Testis (tissue), 2 donors: ENCODE results near the gene BCAR3.

ENCODE experiments used
- POLR2A ChIP-seq: fragments of 450-650 bp; IDR thresholded peaks from one replicate; pipeline ENCODE4 v1.6.1; 2017; ENCODE audit warnings: antibody characterized with exemption, mild to moderate bottlenecking, moderate library complexity
- TF ChIP-seq, protein P1 (sequence below), 3 experiments: fragments of 450-650 bp in 2 of 3; fragments of 200-600 bp in 1 of 3; sonication (generic) in 1 of 3; IDR thresholded peaks; one replicate each; pipeline ENCODE4 v1.5.1; 2016 to 2019; ENCODE audit warnings: antibody characterized with exemption in 3 of 3, mild to moderate bottlenecking in 2 of 3, moderate library complexity in 1 of 3

DNA sequence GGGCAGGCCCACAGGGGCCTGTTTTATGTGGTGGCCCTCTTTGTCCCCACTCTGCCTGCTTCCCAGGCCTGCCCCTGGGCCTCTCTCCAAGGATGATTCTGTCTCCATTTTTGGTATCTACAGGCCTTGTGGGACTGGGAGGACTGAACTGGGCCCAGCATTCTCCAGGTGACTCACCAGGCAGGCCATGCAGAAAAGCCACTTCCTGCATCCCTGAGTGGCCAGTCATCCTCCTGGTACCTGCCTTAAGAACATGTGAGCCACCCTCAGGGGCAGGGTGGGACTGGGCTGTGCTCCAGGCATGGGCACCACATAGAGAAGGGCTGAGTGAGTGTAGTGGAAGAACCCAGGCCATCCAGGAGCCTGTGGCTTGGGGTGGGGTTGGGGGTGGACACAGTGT, 20.0 kb upstream of the BCAR3 start:
- TF ChIP-seq POLR2A = no peak
- TF ChIP-seq, protein P1, sequence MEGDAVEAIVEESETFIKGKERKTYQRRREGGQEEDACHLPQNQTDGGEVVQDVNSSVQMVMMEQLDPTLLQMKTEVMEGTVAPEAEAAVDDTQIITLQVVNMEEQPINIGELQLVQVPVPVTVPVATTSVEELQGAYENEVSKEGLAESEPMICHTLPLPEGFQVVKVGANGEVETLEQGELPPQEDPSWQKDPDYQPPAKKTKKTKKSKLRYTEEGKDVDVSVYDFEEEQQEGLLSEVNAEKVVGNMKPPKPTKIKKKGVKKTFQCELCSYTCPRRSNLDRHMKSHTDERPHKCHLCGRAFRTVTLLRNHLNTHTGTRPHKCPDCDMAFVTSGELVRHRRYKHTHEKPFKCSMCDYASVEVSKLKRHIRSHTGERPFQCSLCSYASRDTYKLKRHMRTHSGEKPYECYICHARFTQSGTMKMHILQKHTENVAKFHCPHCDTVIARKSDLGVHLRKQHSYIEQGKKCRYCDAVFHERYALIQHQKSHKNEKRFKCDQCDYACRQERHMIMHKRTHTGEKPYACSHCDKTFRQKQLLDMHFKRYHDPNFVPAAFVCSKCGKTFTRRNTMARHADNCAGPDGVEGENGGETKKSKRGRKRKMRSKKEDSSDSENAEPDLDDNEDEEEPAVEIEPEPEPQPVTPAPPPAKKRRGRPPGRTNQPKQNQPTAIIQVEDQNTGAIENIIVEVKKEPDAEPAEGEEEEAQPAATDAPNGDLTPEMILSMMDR (IDR thresholded peaks at IDR 0.05) = no peak
